Stomach (tissue), 4 donors: ENCODE data around the gene MYO5C.

Experiments used
- POLR2A ChIP-seq, 4 donors: fragments of 450-650 bp; IDR thresholded peaks; one replicate each; pipeline ENCODE4 v1.6.1; 2016; ENCODE audit warnings: antibody characterized with exemption in 4 of 4, control low read depth in 2 of 4, mild to moderate bottlenecking in 1 of 4, moderate library complexity in 1 of 4
- TF ChIP-seq, protein P1 (sequence below), 7 experiments: fragments of 450-650 bp in 4 of 7; fragments of 200-600 bp in 3 of 7; sonication (generic) in 3 of 7; IDR thresholded peaks; one replicate each; pipeline ENCODE4 v1.5.1; 2016 to 2019; ENCODE audit warnings: antibody characterized with exemption in 7 of 7, control low read depth in 2 of 7, mild to moderate bottlenecking in 1 of 7

DNA sequence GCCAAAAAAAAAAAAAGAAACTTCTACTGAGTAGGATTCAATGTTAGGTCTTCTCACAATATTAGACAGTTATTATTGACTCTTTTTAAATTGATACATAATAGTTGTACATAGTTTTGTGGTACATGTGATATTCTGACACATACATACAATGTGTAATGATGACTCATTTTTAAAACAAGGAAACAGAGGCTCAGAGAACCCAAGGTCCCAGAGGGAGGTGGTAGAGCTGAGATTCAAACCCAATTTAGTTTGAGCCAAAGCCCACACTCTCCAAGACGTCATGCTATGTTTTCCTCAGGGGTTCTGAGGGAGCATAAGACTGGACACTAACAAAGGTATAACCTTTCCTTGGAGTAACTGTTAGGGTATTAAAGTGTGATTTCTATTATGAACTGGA lies 40.6 kb downstream of the MYO5C start:
- no peak for TF ChIP-seq POLR2A (IDR thresholded peaks at IDR 0.05)
- TF ChIP-seq, protein P1, sequence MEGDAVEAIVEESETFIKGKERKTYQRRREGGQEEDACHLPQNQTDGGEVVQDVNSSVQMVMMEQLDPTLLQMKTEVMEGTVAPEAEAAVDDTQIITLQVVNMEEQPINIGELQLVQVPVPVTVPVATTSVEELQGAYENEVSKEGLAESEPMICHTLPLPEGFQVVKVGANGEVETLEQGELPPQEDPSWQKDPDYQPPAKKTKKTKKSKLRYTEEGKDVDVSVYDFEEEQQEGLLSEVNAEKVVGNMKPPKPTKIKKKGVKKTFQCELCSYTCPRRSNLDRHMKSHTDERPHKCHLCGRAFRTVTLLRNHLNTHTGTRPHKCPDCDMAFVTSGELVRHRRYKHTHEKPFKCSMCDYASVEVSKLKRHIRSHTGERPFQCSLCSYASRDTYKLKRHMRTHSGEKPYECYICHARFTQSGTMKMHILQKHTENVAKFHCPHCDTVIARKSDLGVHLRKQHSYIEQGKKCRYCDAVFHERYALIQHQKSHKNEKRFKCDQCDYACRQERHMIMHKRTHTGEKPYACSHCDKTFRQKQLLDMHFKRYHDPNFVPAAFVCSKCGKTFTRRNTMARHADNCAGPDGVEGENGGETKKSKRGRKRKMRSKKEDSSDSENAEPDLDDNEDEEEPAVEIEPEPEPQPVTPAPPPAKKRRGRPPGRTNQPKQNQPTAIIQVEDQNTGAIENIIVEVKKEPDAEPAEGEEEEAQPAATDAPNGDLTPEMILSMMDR (IDR thresholded peaks at IDR 0.05), result no peak
